ENCODE results near the gene CFAP251. TPM values are rescaled to one million over a fixed set of nuclear protein-coding genes. Genes with fewer than 3 reads are reported as not detected.

Gene CFAP251
- total RNA-seq, 1 experiment from 2014 or later = 2.6 TPM

- Histone ChIP-seq H2AFZ (ENCODE audit: low read depth, low read length, poor library complexity, severe bottlenecking) (no peak overlapping the region), H3K27ac (ENCODE audit: low read depth, low read length) (no peak overlapping the region), H4K20me1 (ENCODE audit: insufficient read depth) (no peaks in the 10 kb centered on the region), H3K27me3 (ENCODE audit: insufficient read depth, low read length) (no peaks in the 10 kb centered on the region), H3K4me1 (ENCODE audit: control insufficient read depth in 1 of 2, insufficient read depth in 2 of 2, low read length in 2 of 2) (peaks cover 0 to 6% of the 10 kb centered on the region in 2 experiments; a peak in 1 of 4 replicates), H3K9me2 (ENCODE audit: insufficient read depth) (no peaks in the 10 kb centered on the region), H3K9me3 (ENCODE audit: control insufficient read depth in 1 of 2, insufficient read depth in 1 of 2, low read depth in 1 of 2, low read length in 2 of 2) (no peaks in the 10 kb centered on the region), H3K4me2 (ENCODE audit: low read length) (no peak overlapping the region), H3K4me3 (replicated peaks in 1 of 2; ENCODE audit: low read depth in 1 of 2, low read length in 2 of 2) (no peak overlapping the region), H3K36me3 (ENCODE audit: control insufficient read depth in 1 of 2, insufficient read depth in 2 of 2, low read length in 2 of 2) (no peaks in the 10 kb centered on the region), H3K9ac (ENCODE audit: low read length) (no peak overlapping the region), H3K79me2 (ENCODE audit: insufficient read depth, low read length) (no peaks in the 10 kb centered on the region)
- ChIA-PET RAD21 (ENCODE audit: low non-redundant PET in 1 of 2, low total read pairs in 2 of 2, uncharacterized antibody in 2 of 2, unreplicated experiment in 2 of 2) (no interaction called here), POLR2A (no interaction called here), CTCF (no interaction called here)
- intact Hi-C loops (cut with micrococcal nuclease) = no loop called here
- no peak for TF ChIP-seq SRF (IDR thresholded peaks at IDR 0.05; ENCODE audit: low read depth)
- TF ChIP-seq RAD21 (IDR thresholded peaks at IDR 0.05; ENCODE audit: low read depth) = no peak
- no peak for TF ChIP-seq ZNF274 (IDR thresholded peaks at IDR 0.05; ENCODE audit: low read depth, low read length)
- TF ChIP-seq EGR1 (IDR thresholded peaks at IDR 0.05; ENCODE audit: low read depth) = no peak
- no peak for TF ChIP-seq ATF3 (IDR thresholded peaks at IDR 0.05)
- no peak for TF ChIP-seq MAX (IDR thresholded peaks at IDR 0.05)
- no peak for TF ChIP-seq CBX3 (IDR thresholded peaks at IDR 0.05; ENCODE audit: low read depth)
- TF ChIP-seq POLR2AphosphoS5 (IDR thresholded peaks at IDR 0.05; ENCODE audit: low read depth, low read length) = no peak
- TF ChIP-seq TCF7L2 (IDR thresholded peaks at IDR 0.05; ENCODE audit: borderline replicate concordance, extremely low read depth, insufficient read depth, insufficient read length) = no peak
- TF ChIP-seq REST (IDR thresholded peaks at IDR 0.05; ENCODE audit: low read depth) = no peak
- TF ChIP-seq ELF1 (IDR thresholded peaks at IDR 0.05; ENCODE audit: borderline replicate concordance, low read depth) = no peak
- no peak for TF ChIP-seq SP1 (IDR thresholded peaks at IDR 0.05; ENCODE audit: low read depth)
- TF ChIP-seq YY1 (IDR thresholded peaks at IDR 0.05; ENCODE audit: extremely low read depth, insufficient replicate concordance, low read depth, low read length) = no peak
- no peak for TF ChIP-seq ZBTB33 (IDR thresholded peaks at IDR 0.05; ENCODE audit: extremely low read depth, insufficient replicate concordance, low read length)
- no peak for TF ChIP-seq CTCF (IDR thresholded peaks at IDR 0.05 in 2 of 3, conservative IDR thresholded peaks at IDR 0.05 in 1 of 3; ENCODE audit: borderline replicate concordance in 1 of 3, insufficient read depth in 1 of 3, low read depth in 2 of 3, low read length in 2 of 3)
- no peak for TF ChIP-seq FOSL1 (IDR thresholded peaks at IDR 0.05; ENCODE audit: low read depth)
- no peak for DNase-seq (ENCODE audit: low read depth, low spot score)
- BruUV-seq (replicated peaks) = no TSS peak
- ATAC-seq = no peak
These were observed 42.1 kb downstream of the CFAP251 start for GRCh38 chr12:121960541-121960940.

All from HCT116 (cell line).